Tibial artery (tissue), 4 donors: ENCODE results near the gene RAB3C.
"Not testable (repeated sequence)": the region's sequence is repeated elsewhere in the genome, so short reads cannot be mapped to it uniquely, and the experiment has no call there.

Source experiments
- DNase-seq, 2 donors: peaks; one replicate each; pipeline ENCODE4 v3.0.0-alpha.2; 2019
- H3K27ac ChIP-seq, 2 donors: fragments of 200-600 bp; sonication (generic) in 1 of 2; 1 replicate in 1 of 2; 2 replicates in 1 of 2; pipeline ENCODE4 v1.5.1; 2018 to 2019; ENCODE audit warnings: mild to moderate bottlenecking in 1 of 2
- H3K27me3 ChIP-seq, 2 donors: fragments of 200-600 bp; sonication (generic) in 1 of 2; one replicate each; pipeline versions ENCODE4 v1.5.1 to v1.6.0; 2016 to 2019
- H3K36me3 ChIP-seq, 3 donors: fragments of 200-600 bp; sonication (generic) in 2 of 3; one replicate each; pipeline ENCODE4 v1.5.1; 2016 to 2019; ENCODE audit warnings: mild to moderate bottlenecking in 2 of 3
- H3K4me1 ChIP-seq, 4 donors: fragments of 200-600 bp; sonication (generic) in 2 of 4; 1 replicate in 3 of 4; 2 replicates in 1 of 4; pipeline ENCODE4 v1.5.1; 2016 to 2019
- H3K4me3 ChIP-seq, 2 donors: fragments of 200-600 bp; sonication (generic) in 1 of 2; 1 replicate in 1 of 2; 2 replicates in 1 of 2; pipeline ENCODE4 v1.5.1; 2018 to 2019; ENCODE audit warnings: mild to moderate bottlenecking in 2 of 2
- H3K9me3 ChIP-seq, 3 donors: fragments of 200-600 bp; sonication (generic) in 1 of 3; one replicate each; pipeline ENCODE4 v1.5.1; 2016 to 2019
- intact Hi-C: fragments of 100-400 bp; cut with DNase I; formaldehyde crosslinking; loops from one replicate; pipeline ENCODE4 v1.15.0; 2023; ENCODE audit warnings: low total_unique reads
- TF ChIP-seq, protein P1 (sequence below), 2 experiments: fragments of 200-600 bp in 1 of 2; fragments of 450-650 bp in 1 of 2; IDR thresholded peaks; one replicate each; pipeline ENCODE4 v1.5.1; 2017 to 2019; ENCODE audit warnings: antibody characterized with exemption in 2 of 2, mild to moderate bottlenecking in 1 of 2, moderate library complexity in 1 of 2

The RAB3C gene

DNA sequence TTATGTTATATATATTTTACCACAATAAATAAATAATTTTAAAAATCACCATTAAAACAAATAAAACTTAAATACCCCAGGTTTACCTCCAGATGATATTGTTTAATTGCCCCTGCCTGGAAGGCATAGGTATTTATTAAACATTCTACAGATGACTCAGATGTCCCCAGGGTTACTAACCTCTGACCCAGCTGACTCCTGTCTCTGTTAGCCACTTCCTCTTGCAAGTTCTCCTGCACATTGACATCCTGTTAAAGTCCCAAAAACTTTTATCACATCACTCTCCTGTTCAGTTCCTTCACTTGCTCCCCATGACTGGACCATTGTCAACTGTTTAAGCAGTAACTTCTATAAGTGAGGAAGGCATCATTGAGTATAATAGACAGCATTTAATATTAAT, 37.0 kb upstream of the RAB3C start:
- no peak overlapping the region for H3K4me3 ChIP-seq
- no peaks in the 10 kb centered on the region for H3K4me1 ChIP-seq
- no peak for DNase-seq
- H3K27me3 ChIP-seq: no peaks in the 10 kb centered on the region
- TF ChIP-seq, protein P1, sequence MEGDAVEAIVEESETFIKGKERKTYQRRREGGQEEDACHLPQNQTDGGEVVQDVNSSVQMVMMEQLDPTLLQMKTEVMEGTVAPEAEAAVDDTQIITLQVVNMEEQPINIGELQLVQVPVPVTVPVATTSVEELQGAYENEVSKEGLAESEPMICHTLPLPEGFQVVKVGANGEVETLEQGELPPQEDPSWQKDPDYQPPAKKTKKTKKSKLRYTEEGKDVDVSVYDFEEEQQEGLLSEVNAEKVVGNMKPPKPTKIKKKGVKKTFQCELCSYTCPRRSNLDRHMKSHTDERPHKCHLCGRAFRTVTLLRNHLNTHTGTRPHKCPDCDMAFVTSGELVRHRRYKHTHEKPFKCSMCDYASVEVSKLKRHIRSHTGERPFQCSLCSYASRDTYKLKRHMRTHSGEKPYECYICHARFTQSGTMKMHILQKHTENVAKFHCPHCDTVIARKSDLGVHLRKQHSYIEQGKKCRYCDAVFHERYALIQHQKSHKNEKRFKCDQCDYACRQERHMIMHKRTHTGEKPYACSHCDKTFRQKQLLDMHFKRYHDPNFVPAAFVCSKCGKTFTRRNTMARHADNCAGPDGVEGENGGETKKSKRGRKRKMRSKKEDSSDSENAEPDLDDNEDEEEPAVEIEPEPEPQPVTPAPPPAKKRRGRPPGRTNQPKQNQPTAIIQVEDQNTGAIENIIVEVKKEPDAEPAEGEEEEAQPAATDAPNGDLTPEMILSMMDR (IDR thresholded peaks at IDR 0.05): no peak
- no peak overlapping the region for H3K27ac ChIP-seq
- H3K36me3 ChIP-seq: no peaks in the 10 kb centered on the region
- H3K9me3 ChIP-seq: peaks cover 0 to 7% (median 5%) of the 10 kb centered on the region in 3 donors
- intact Hi-C loops: no loop called here

DNA sequence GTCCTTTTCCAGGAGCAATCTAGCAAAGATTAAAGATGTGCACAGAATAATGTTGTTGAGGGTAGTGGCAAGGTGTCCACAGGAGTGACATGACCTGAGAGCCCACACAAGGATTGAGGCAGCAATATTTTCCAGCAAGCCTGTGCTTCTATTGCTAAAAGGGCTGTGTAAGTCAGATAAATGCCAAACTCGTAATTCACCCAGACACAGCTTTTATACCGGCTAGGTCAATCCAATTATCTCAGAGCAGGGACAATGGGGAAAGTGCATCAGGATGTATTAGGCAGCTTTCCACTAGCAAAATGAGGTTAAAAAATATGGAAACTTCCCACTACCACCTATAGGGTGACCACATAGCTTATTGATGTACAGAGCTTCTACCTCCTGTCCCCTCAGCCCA, 34.8 kb upstream of the RAB3C start:
- Histone ChIP-seq H3K27me3 (no peaks in the 10 kb centered on the region), H3K4me3 (no peak overlapping the region), H3K36me3 (no peaks in the 10 kb centered on the region), H3K27ac (no peak overlapping the region), H3K9me3 (no peaks in the 10 kb centered on the region), H3K4me1 (no peaks in the 10 kb centered on the region)
- DNase-seq: no peak
- TF ChIP-seq, protein P1 (IDR thresholded peaks at IDR 0.05): no peak
- intact Hi-C loops: no loop called here

DNA sequence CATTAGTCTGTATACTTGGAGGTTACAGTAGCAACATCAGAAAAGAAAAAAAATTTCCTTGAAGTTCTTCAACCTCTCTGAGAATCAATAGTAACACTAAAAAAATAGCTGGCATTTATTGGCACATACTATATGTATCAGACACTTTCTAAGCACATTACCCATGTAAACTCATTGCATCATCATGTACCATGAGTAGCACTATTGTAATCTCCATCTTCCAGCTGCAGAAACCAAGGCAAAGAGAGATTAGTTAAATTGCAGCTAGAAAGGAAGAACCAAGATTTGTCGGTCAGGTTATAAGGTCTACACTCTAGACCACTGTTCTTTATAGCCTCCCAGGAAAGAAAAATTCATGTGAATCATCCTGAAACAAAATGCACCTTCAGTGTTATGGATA, 31.4 kb upstream of the RAB3C start:
- H3K9me3 ChIP-seq: no peaks in the 10 kb centered on the region
- DNase-seq: no peak
- H3K27me3 ChIP-seq: no peaks in the 10 kb centered on the region
- TF ChIP-seq, protein P1 (IDR thresholded peaks at IDR 0.05): no peak
- H3K27ac ChIP-seq: no peak overlapping the region
- H3K4me1 ChIP-seq: no peaks in the 10 kb centered on the region
- no peak overlapping the region for H3K4me3 ChIP-seq
- no peaks in the 10 kb centered on the region for H3K36me3 ChIP-seq
- intact Hi-C loops: no loop called here

DNA sequence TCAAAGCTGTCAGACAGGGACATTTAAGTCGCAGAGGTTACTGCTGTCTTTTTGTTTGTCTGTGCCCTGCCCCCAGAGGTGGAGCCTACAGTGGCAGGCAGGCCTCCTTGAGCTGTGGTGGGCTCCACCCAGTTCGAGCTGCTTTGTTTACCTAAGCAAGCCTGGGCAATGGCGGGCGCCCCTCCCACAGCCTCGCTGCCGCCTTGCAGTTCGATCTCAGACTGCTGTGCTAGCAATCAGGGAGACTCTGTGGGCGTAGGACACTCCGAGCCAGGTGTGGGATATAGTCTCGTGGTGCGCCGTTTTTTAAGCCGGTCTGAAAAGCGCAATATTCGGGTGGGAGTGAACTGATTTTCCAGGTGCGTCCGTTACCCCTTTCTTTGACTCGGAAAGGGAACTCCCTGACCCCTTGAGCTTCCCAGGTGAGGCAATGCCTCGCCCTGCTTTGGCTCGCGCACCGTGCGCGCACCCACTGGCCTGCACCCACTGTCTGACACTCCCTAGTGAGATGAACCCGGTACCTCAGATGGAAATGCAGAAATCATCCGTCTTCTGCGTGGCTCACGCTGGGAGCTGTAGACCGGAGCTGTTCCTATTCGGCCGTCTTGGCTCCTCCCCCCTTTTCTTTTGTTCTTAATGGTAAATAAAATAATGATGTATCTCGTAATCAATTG, 25.1 kb upstream of the RAB3C start:
- H3K36me3 ChIP-seq, H3K27me3 ChIP-seq, intact Hi-C loops, H3K4me1 ChIP-seq, H3K27ac ChIP-seq, H3K4me3 ChIP-seq, DNase-seq, H3K9me3 ChIP-seq: not testable (repeated sequence)

DNA sequence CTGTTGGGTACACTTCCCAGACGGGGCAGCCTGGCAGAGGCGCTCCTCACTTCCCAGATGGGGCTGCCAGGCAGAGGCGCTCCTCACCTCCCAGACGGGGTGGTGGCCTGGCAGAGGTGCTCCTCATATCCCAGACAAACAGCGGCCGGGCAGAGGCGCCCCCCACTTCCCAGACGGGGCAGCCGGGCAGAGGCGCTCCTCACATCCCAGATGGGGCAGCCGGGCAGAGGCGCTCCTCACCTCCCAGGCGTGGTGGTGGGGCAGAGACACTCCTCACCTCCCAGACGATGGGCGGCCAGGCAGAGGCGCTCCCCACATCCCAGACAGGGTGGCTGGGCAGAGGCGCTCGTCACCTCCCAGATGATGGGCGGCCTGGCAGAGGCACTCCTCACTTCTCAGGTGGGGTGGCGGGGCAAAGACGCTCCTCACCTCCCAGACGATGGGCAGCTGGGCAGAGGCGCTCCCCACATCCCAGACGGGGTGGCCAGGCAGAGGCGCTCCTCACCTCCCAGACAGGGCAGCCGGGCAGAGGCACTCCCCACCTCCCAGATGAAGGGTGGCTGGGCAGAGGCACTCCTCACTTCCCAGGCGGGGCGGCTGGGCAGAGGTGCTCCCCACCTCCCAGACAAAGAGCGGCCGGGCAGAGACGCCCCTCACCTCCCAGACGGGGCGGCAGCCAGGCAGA, 19.7 kb upstream of the RAB3C start:
- intact Hi-C loops, H3K4me1 ChIP-seq, H3K36me3 ChIP-seq, H3K9me3 ChIP-seq, H3K4me3 ChIP-seq, DNase-seq, H3K27me3 ChIP-seq, H3K27ac ChIP-seq: not testable (repeated sequence)

DNA sequence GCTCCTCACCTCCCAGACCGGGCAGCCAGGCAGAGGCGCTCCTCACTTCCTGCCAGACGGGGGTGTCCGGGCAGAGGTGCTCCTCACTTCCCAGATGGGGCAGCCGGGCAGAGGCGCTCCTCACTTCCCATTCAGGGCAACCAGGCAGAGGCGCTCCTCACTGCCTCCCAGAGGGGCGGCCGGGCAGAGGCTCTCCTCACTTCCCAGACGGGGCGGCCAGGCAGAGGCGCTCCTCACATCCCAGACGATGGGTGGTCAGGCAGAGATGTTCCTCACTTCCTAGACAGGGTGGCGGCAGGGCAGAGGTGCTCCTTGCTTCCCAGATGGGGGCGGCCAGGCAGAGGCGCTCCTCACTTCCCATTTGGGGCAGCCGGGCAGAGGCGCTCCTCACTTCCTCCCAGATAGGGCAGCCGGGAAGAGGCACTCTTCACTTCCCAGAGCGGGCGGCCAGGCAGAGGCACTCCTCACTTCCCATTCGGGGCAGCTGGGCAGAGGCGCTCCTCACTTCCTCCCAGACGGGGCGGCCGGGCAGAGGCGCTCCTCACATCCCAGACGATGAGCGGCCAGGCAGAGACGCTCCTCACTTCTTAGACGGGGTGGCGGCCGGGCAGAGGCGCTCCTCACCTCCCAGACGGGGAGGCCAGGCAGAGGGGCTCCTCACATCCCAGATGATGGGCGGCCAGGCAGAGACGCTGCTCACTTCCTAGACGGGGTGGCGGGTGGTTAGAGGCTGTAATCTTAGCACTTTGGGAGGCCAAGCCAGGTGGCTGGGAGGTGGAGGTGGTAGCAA, 18.6 kb upstream of the RAB3C start:
- intact Hi-C loops, DNase-seq, H3K27ac ChIP-seq: not testable (repeated sequence)

DNA sequence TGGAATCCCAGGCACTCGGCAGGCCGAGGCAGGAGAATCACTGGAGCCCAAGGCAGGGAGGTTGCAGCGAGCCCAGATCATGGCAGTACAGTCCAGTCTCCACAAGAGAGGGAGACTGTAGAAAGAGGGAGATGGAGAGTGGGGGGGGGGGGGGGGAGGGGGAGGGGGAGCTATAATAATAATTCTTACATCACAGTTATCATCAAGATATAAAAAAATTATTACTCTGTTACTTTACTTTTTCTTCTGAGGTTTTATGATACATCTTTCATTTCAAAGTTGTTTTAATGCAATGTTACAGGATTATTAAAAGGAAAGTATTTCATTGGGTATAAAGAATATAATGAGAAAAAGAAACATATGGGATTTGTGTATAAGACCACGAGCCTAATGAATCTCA, 17.8 kb upstream of the RAB3C start:
- no peaks in the 10 kb centered on the region for H3K36me3 ChIP-seq
- TF ChIP-seq, protein P1 (IDR thresholded peaks at IDR 0.05): no peak

More for the DNA sequence above, 18.6 kb upstream of the RAB3C start:
- H3K4me3 ChIP-seq, H3K4me1 ChIP-seq, H3K9me3 ChIP-seq, H3K27me3 ChIP-seq, H3K36me3 ChIP-seq: not testable (repeated sequence)

More for the DNA sequence above, 17.8 kb upstream of the RAB3C start:
- Histone ChIP-seq H3K9me3 (no peaks in the 10 kb centered on the region), H3K27ac (no peak overlapping the region), H3K4me3 (no peak overlapping the region), H3K4me1 (no peaks in the 10 kb centered on the region), H3K27me3 (no peaks in the 10 kb centered on the region)
- intact Hi-C loops: no loop called here
- DNase-seq: no peak
